HepG2 (cell line): Measurements from ENCODE around the gene CAPG. TPM values are rescaled to one million over a fixed set of nuclear protein-coding genes. Genes with fewer than 3 reads are reported as not detected.
A peak's percentile ranks its signal among the peaks of the same experiment; 100 is the strongest.

Experiments used
- ATF7 ChIP-seq, 2 experiments: fragments of 450-650 bp in 1 of 2; sonication (generic) in 1 of 2; formaldehyde crosslinking in 1 of 2; IDR thresholded peaks; 2 replicates each; pipeline versions ENCODE4 v1.4.0 to v1.6.1; 2016 to 2020; ENCODE audit warnings: antibody characterized with exemption in 1 of 2, mild to moderate bottlenecking in 1 of 2, missing genetic modification reagents in 1 of 2
- CBX5 ChIP-seq: sonication (generic); formaldehyde crosslinking; IDR thresholded peaks from 2 replicates; pipeline ENCODE4 v1.4.0; 2020; ENCODE audit warnings: missing genetic modification reagents, borderline replicate concordance
- CEBPB ChIP-seq: IDR thresholded peaks from 2 replicates; pipeline ENCODE4 v1.6.1; 2011; ENCODE audit warnings: low read depth, low read length, improper control_type of control experiment, borderline replicate concordance
- EP300 ChIP-seq, 3 experiments: sonication (generic) in 1 of 3; formaldehyde crosslinking in 1 of 3; IDR thresholded peaks; 2 replicates each; pipeline versions ENCODE4 v1.5.1 to v1.6.1; 2011 to 2020; ENCODE audit warnings: low read depth in 2 of 3, low read length in 2 of 3, borderline replicate concordance in 1 of 3, improper control_type of control experiment in 1 of 3, mild to moderate bottlenecking in 1 of 3, missing genetic modification reagents in 1 of 3, moderate library complexity in 1 of 3
- FOSL2 ChIP-seq: sonication (generic); formaldehyde crosslinking; IDR thresholded peaks from 2 replicates; pipeline ENCODE4 v1.4.0; 2020; ENCODE audit warnings: missing genetic modification reagents
- HNF4A ChIP-seq: sonication (generic); formaldehyde crosslinking; IDR thresholded peaks from 2 replicates; pipeline ENCODE4 v1.4.0; 2020; ENCODE audit warnings: missing genetic modification reagents
- HNRNPK ChIP-seq: fragments of 200-400 bp; formaldehyde crosslinking; IDR thresholded peaks from 2 replicates; pipeline ENCODE4 v1.6.1; 2018; ENCODE audit warnings: low read length, low read depth, moderate library complexity, mild to moderate bottlenecking; ENCODE audit not compliant: poor library complexity, severe bottlenecking
- HOXA5 ChIP-seq: sonication (generic); formaldehyde crosslinking; IDR thresholded peaks from 2 replicates; pipeline ENCODE4 v1.4.0; 2020; ENCODE audit warnings: missing genetic modification reagents
- KDM2A ChIP-seq: sonication (generic); formaldehyde crosslinking; IDR thresholded peaks from 2 replicates; pipeline ENCODE4 v1.4.0; 2020; ENCODE audit warnings: low read depth, missing genetic modification reagents, borderline replicate concordance
- KDM4B ChIP-seq: sonication (generic); formaldehyde crosslinking; IDR thresholded peaks from 2 replicates; pipeline ENCODE4 v1.4.0; 2020; ENCODE audit warnings: missing genetic modification reagents
- KLF6 ChIP-seq: IDR thresholded peaks from 2 replicates; pipeline ENCODE4 v1.8.0; 2016; ENCODE audit warnings: missing biosample characterization, missing genetic modification reagents
- NFE2L2 ChIP-seq: fragments of 150-350 bp; IDR thresholded peaks from 2 replicates; pipeline ENCODE4 v1.6.1; 2014; ENCODE audit warnings: low read length
- NFIB ChIP-seq: sonication (generic); formaldehyde crosslinking; IDR thresholded peaks from 2 replicates; pipeline ENCODE4 v1.9.0; 2021; ENCODE audit warnings: missing genetic modification reagents, mild to moderate bottlenecking, borderline replicate concordance
- SOX6 ChIP-seq, 2 experiments: fragments of 450-650 bp in 1 of 2; sonication (generic) in 1 of 2; formaldehyde crosslinking in 1 of 2; IDR thresholded peaks; 2 replicates each; pipeline versions ENCODE4 v1.4.0 to v1.6.1; 2017 to 2020; ENCODE audit warnings: antibody characterized with exemption in 1 of 2, mild to moderate bottlenecking in 1 of 2, missing genetic modification reagents in 1 of 2
- THYN1 ChIP-seq: sonication (generic); formaldehyde crosslinking; IDR thresholded peaks from 2 replicates; pipeline ENCODE4 v1.8.1; 2023; ENCODE audit warnings: low read depth, mild to moderate bottlenecking, moderate library complexity, missing genetic modification reagents, borderline replicate concordance
- ZNF264 ChIP-seq: sonication (generic); formaldehyde crosslinking; IDR thresholded peaks from 2 replicates; pipeline ENCODE4 v1.4.0; 2020; ENCODE audit warnings: missing genetic modification reagents
- ZNF282 ChIP-seq: fragments of 450-650 bp; IDR thresholded peaks from 2 replicates; pipeline ENCODE4 v1.6.1; 2018; ENCODE audit not compliant: partially characterized antibody
- ZNF567 ChIP-seq: sonication (generic); formaldehyde crosslinking; IDR thresholded peaks from 2 replicates; pipeline ENCODE4 v1.8.1; 2023; ENCODE audit warnings: mild to moderate bottlenecking, missing genetic modification reagents, borderline replicate concordance
- ZNF670 ChIP-seq: sonication (generic); formaldehyde crosslinking; IDR thresholded peaks from 2 replicates; pipeline ENCODE4 v1.8.0; 2022; ENCODE audit warnings: mild to moderate bottlenecking, missing genetic modification reagents, borderline replicate concordance
- ZNF720 ChIP-seq: sonication (generic); formaldehyde crosslinking; IDR thresholded peaks from 2 replicates; pipeline ENCODE4 v1.4.0; 2020; ENCODE audit warnings: missing genetic modification reagents
- ZNF782 ChIP-seq: sonication (generic); formaldehyde crosslinking; IDR thresholded peaks from 2 replicates; pipeline ENCODE4 v1.4.0; 2020; ENCODE audit warnings: missing genetic modification reagents, mild to moderate bottlenecking, borderline replicate concordance
- polyA plus RNA-seq, 8 experiments: library from polyadenylated mRNA; depleted of rRNA in 3 of 8; stranded (reverse) in 7 of 8; unstranded in 1 of 8; fragments of >200 nt; fragmentation: Illumina TruSeq in 4 of 8; extraction: Trizol in 4 of 8; gene quantifications; 2 replicates each; pipeline versions ENCODE4 v1.2.1 to v1.2.3, GENCODE V29; 2011 to 2016; ENCODE audit warnings: low read depth in 4 of 8, missing spikeins in 1 of 8, mixed read lengths in 1 of 8; ENCODE audit not compliant: insufficient read depth in 1 of 8
- total RNA-seq, 5 experiments: library from RNA; depleted of rRNA; stranded (reverse); fragments of >200 nt; fragmentation: Illumina TruSeq; extraction: Trizol; gene quantifications; 2 replicates each; pipeline ENCODE4 v1.2.3, GENCODE V29; 2016; ENCODE audit warnings: low read depth in 1 of 5
- TF ChIP-seq, protein P1 (sequence below): sonication (generic); formaldehyde crosslinking; IDR thresholded peaks from 2 replicates; pipeline ENCODE4 v1.8.0; 2022; ENCODE audit warnings: missing genetic modification reagents, mild to moderate bottlenecking, borderline replicate concordance
- TF ChIP-seq, protein P2 (sequence below): IDR thresholded peaks from 2 replicates; pipeline ENCODE4 v1.6.1; 2016; ENCODE audit warnings: low read depth
- TF ChIP-seq, protein P3 (sequence below): sonication (generic); formaldehyde crosslinking; IDR thresholded peaks from 2 replicates; pipeline ENCODE4 v1.4.0; 2020; ENCODE audit warnings: missing genetic modification reagents, mild to moderate bottlenecking, borderline replicate concordance

CAPG gene
- total and polyA plus RNA-seq, 2 of the 13 experiments (the other 11 are each of a cell fraction or from before 2014, with no cell fraction given), result 12.7 to 18.2 TPM

DNA sequence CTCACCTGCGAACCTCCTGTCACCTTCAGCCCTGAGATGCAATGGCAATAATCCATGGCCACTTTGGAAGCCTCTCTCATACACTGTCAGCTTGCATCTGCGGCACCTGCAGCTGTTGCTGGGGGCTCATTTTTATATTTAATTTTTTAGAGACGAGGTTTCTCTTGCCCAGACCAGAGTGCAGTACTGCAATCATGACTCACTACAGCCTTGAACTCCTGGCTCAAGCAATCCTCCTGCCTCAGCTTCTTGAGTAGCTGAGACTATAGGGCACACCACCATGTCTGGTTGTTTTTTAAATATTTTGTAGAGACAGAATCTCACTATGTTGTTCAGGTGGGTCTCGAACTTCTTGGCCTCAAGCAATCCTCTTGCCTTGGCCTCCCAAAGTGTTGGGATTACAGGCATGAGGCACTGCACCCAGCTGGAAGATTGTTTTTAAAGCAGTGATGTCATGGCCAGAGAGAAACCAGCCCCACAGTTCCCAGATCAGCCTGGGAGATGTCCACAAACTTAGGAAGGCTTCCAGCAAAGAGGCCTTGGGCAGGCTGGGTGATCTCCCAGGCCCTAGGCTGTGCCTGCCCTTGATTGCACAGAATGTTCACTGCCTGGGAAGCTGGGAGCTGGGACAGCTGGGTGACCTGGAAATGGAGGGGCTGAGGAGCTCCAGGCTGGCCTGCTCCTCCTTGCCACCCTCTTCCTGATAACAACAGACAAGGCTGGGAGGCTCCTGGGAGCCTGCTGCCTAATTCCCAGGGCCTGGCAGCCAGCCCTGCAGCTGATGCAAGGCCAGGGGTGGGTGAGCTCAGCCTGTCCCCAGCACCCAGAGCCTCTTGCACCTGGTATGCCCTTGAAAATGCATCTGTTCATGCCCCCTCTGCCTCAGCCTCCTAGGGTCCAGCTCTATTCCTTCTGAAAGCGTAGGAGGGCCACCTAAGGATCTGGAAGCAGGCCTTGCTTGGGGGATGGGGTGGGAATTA lies 35.4 kb upstream of the CAPG start (continued):
- no peak for TF ChIP-seq EP300 (IDR thresholded peaks at IDR 0.05; ENCODE audit: low read depth in 2 of 2, low read length in 2 of 2)
- TF ChIP-seq EP300 (CRISPR knock-in tag; IDR thresholded peaks at IDR 0.05; ENCODE audit: borderline replicate concordance), result 0 out of 2 replicates have a peak, but pooled peaks have one; percentile 13
- TF ChIP-seq HNRNPK, result no peak
- TF ChIP-seq SOX6 (IDR thresholded peaks at IDR 0.05), result no peak
- TF ChIP-seq SOX6 (CRISPR knock-in tag; IDR thresholded peaks at IDR 0.05), result peak; percentile 55; the same call in 1 of the 2 replicates
- no peak for TF ChIP-seq ZNF670
- TF ChIP-seq ZNF720, result no peak
- TF ChIP-seq KLF6, result peak; percentile 50; the same call in 1 of the 2 replicates
- TF ChIP-seq, protein P1, sequence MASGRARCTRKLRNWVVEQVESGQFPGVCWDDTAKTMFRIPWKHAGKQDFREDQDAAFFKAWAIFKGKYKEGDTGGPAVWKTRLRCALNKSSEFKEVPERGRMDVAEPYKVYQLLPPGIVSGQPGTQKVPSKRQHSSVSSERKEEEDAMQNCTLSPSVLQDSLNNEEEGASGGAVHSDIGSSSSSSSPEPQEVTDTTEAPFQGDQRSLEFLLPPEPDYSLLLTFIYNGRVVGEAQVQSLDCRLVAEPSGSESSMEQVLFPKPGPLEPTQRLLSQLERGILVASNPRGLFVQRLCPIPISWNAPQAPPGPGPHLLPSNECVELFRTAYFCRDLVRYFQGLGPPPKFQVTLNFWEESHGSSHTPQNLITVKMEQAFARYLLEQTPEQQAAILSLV (CRISPR knock-in tag), result no peak
- TF ChIP-seq NFE2L2, result no peak
- TF ChIP-seq CBX5 (CRISPR knock-in tag), result peak; percentile 18; the same call in 1 of the 2 replicates
- no peak for TF ChIP-seq NFIB
- TF ChIP-seq, protein P2, sequence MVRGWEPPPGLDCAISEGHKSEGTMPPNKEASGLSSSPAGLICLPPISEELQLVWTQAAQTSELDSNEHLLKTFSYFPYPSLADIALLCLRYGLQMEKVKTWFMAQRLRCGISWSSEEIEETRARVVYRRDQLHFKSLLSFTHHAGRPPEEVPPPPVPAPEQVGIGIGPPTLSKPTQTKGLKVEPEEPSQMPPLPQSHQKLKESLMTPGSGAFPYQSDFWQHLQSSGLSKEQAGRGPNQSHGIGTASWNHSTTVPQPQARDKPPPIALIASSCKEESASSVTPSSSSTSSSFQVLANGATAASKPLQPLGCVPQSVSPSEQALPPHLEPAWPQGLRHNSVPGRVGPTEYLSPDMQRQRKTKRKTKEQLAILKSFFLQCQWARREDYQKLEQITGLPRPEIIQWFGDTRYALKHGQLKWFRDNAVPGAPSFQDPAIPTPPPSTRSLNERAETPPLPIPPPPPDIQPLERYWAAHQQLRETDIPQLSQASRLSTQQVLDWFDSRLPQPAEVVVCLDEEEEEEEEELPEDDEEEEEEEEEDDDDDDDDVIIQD (CRISPR knock-in tag), result no peak
- TF ChIP-seq KDM4B (CRISPR knock-in tag), result peak; percentile 47; the same call in 1 of the 2 replicates
- peak; percentile 17 for TF ChIP-seq KDM2A (CRISPR knock-in tag)
- TF ChIP-seq, protein P3, sequence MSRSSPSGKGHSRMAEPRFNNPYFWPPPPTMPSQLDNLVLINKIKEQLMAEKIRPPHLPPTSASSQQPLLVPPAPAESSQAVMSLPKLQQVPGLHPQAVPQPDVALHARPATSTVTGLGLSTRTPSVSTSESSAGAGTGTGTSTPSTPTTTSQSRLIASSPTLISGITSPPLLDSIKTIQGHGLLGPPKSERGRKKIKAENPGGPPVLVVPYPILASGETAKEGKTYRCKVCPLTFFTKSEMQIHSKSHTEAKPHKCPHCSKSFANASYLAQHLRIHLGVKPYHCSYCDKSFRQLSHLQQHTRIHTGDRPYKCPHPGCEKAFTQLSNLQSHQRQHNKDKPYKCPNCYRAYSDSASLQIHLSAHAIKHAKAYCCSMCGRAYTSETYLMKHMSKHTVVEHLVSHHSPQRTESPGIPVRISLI (CRISPR knock-in tag), result no peak
- peak; percentile 35; the same call in 1 of the 2 replicates for TF ChIP-seq CEBPB
- no peak for TF ChIP-seq THYN1 (CRISPR knock-in tag)
- TF ChIP-seq FOSL2 (CRISPR knock-in tag), result peak; percentile 25; the same call in 1 of the 2 replicates
- 0 out of 2 replicates have a peak, but pooled peaks have one; percentile 70 for TF ChIP-seq ZNF782 (CRISPR knock-in tag)
- TF ChIP-seq HOXA5 (CRISPR knock-in tag), result peak; percentile 56; the same call in 1 of the 2 replicates
- TF ChIP-seq ZNF282, result no peak
- no peak for TF ChIP-seq ZNF264 (CRISPR knock-in tag)
- no peak for TF ChIP-seq ZNF567 (CRISPR knock-in tag)
- peak; percentile 51 for TF ChIP-seq ATF7 (IDR thresholded peaks at IDR 0.05)
- no peak for TF ChIP-seq ATF7 (CRISPR knock-in tag; IDR thresholded peaks at IDR 0.05)
- TF ChIP-seq HNF4A (CRISPR knock-in tag), result 0 out of 2 replicates have a peak, but pooled peaks have one; percentile 2
- TF ChIP-seq, all 625 proteins: peak for 30
